GM12873 (cell line): ENCODE data around the gene EPB41L4A.
A peak's percentile ranks its signal among the peaks of the same experiment; 100 is the strongest.

Source experiments
- TF ChIP-seq, protein P1 (sequence below): IDR thresholded peaks from 2 replicates; pipeline ENCODE4 v1.5.1; 2012; ENCODE audit warnings: low read depth, mild to moderate bottlenecking, moderate library complexity, low read length, control low read depth; ENCODE audit not compliant: insufficient read depth; ENCODE audit errors: missing control alignments

Gene EPB41L4A

DNA sequence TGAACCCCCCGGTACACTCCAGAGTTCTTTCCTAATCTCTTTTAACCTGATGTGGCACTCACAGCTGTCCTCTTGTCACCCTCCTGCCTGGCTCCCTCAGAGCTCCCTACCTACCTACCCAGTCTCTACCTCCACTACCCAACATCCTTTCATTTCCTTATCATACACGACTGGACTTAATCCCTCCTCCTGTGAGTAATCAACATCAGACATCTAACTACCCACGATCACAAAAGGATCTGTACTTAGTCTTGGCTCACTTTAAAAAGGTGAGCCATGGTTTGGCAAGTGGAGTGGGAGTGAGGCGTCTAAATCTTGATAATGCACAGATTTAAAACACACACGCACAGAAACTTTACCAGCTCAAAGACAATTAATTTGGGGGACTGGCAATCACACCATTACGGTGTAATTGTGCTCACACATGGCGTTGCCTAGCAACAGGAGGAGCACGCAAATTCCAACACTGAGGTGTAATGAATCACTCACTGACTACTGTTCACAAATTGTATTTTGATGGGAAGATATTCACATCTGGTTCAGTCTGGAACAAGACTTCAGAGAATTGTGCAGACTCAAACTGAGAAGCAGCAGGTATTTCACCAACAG, 235.9 kb downstream of the EPB41L4A start:
- TF ChIP-seq, protein P1, sequence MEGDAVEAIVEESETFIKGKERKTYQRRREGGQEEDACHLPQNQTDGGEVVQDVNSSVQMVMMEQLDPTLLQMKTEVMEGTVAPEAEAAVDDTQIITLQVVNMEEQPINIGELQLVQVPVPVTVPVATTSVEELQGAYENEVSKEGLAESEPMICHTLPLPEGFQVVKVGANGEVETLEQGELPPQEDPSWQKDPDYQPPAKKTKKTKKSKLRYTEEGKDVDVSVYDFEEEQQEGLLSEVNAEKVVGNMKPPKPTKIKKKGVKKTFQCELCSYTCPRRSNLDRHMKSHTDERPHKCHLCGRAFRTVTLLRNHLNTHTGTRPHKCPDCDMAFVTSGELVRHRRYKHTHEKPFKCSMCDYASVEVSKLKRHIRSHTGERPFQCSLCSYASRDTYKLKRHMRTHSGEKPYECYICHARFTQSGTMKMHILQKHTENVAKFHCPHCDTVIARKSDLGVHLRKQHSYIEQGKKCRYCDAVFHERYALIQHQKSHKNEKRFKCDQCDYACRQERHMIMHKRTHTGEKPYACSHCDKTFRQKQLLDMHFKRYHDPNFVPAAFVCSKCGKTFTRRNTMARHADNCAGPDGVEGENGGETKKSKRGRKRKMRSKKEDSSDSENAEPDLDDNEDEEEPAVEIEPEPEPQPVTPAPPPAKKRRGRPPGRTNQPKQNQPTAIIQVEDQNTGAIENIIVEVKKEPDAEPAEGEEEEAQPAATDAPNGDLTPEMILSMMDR, result no peak

DNA sequence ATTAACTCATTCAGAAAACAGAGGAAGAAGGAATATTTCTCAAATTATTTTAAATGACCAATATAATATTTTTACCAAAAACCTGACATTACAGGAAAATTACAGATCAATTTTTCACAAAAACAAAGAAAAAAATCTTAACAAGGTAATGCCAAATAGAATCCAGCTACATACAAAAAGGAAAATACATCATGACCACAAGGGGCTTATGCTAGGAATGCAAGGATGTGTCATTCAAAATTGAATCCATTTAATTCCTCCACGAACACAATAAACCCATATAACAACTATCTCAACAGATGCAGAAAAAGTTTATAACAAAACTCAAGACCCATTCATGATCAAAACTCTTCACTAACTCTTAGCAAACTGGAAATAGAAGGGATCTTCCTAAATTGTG, 239.8 kb downstream of the EPB41L4A start:
- TF ChIP-seq, protein P1, result no peak

DNA sequence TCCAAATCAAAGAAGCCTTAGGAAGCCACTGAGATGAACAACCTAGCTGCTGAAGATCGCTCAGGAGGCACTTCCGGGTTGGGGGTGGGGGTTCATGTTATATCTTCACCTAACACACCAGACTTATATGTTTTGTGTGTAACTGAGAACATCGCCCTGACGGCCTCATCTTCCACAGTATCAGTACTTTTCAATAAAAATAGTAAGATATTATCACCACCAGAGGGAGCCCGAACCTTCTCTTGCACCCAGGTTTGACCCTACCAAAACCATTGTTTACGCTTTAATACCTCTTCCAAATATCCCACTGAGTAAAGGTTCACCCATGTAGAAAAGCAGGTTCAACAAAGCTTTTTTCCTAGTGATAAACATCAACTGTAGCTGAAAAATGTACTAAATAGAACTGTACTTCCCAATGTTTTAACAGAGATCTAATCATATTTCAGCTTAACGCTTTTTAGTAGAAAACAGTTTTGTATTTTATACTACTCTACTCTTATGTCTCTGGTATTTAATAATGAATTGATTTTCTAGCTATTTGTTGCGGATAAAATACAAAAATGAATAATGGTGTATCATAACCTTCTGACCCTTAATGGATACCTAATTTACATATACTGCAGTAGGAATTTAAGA, 244.0 kb downstream of the EPB41L4A start:
- TF ChIP-seq, protein P1, result peak; percentile 64

DNA sequence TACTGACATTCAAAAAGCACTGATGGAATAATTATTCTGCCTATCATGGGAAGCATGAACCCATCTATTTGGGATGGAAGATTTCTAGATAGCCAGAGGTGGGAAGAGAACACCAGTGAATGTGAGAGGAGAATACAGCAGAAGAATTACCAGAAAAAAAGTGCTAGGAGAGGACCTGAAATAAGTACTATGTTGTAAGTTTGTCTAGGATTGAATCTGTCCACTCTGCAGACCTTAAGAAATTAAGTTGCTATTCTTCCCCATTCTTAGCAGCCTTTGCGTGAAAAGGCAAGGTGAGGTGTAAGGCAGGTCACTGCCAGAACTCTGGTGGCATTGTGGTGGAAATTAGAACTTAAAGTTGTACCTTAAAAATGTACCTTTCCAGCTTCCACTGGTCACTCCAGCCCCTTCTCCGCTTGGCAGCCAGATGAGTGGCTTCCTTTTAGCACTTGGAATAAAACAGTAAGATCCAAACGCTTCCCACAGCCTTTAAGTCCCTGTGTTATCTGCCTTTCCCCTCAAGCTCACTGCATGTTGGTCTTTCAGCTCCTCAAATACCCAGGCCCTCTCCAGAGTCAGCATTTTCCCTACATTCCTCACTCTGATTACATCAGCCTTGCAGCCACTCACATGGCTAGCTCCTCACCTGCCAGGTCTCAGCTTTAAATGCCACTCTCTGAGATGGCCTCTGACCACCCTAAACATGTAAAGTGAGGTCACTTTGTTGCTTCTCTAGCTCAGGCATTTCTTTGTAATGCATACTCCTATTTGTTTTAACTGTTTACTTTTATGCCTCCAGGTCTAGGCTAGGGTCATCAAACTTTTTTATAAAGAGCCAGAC, 253.0 kb downstream of the EPB41L4A start:
- TF ChIP-seq, protein P1, result no peak

GRCh38 chr5:112165399-112165798, 253.7 kb downstream of the EPB41L4A start:
- TF ChIP-seq, protein P1, result no peak

DNA sequence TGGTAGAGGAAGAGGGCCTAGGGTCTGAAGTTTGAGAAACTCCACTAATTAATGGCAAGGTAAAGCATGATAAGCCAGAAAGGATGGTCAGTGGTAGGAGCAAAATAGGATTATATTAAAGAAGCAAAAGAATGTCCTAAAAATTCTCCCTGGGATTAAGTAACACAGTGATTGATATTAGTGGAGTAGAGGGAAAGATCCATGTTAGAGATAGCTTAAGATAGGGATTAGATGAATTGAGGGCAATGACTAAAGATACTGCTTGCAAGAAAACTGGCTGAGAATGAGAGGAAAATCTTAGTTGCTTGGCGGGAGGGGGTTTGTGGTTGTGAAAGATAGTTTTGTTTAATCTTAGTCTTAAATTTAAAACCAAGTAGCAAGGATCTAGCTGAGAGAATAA, 255.6 kb downstream of the EPB41L4A start:
- TF ChIP-seq, protein P1, result no peak

- TF ChIP-seq, protein P1, result no peak
These were observed 257.7 kb downstream of the EPB41L4A start for GRCh38 chr5:112161392-112161748.
